Iris pigment epithelial cell (primary cell): ENCODE results near the gene PRSS12.
"Not testable (repeated sequence)": the region's sequence is repeated elsewhere in the genome, so short reads cannot be mapped to it uniquely, and the experiment has no call there.

Source experiments
- DNase-seq: peaks from one replicate; pipeline ENCODE4 v3.0.0-alpha.2; 2011; ENCODE audit warnings: low read depth

Gene PRSS12

GRCh38 chr4:118318931-118319330 is 33.9 kb downstream of the PRSS12 start:
- peak; percentile 23 for DNase-seq

- DNase-seq: no peak
Observed at GRCh38 chr4:118317691-118318090, 35.1 kb downstream of the PRSS12 start.

- no peak for DNase-seq
Observed at GRCh38 chr4:118314221-118314620, 38.6 kb downstream of the PRSS12 start.

- no peak for DNase-seq
Observed at GRCh38 chr4:118313098-118313497, 39.7 kb downstream of the PRSS12 start.

GRCh38 chr4:118308306-118309030 is 44.3 kb downstream of the PRSS12 start:
- DNase-seq: no peak

- no peak for DNase-seq
Observed at GRCh38 chr4:118307643-118308042, 45.2 kb downstream of the PRSS12 start.

GRCh38 chr4:118299619-118300018 is 53.2 kb downstream of the PRSS12 start:
- not testable (repeated sequence) for DNase-seq

GRCh38 chr4:118296729-118297128 is 56.1 kb downstream of the PRSS12 start:
- DNase-seq: no peak

- DNase-seq: peak; percentile 56
Observed at GRCh38 chr4:118290951-118291350, 61.9 kb downstream of the PRSS12 start.

GRCh38 chr4:118289794-118290193 is 63.0 kb downstream of the PRSS12 start:
- DNase-seq: peak; percentile 93

GRCh38 chr4:118287711-118288451 is 64.9 kb downstream of the PRSS12 start:
- peak; percentile 93 for DNase-seq

GRCh38 chr4:118286685-118287084 is 66.1 kb downstream of the PRSS12 start:
- DNase-seq: no peak

- no peak for DNase-seq
Observed at GRCh38 chr4:118285931-118286330, 66.9 kb downstream of the PRSS12 start.

GRCh38 chr4:118284169-118284568 is 68.6 kb downstream of the PRSS12 start:
- DNase-seq: no peak

- peak; percentile 89 for DNase-seq
Observed at GRCh38 chr4:118282692-118283091, 70.1 kb downstream of the PRSS12 start.

GRCh38 chr4:118281611-118282442 is 71.0 kb downstream of the PRSS12 start:
- peak; percentile 71 for DNase-seq

- peak; percentile 85 for DNase-seq
Observed at GRCh38 chr4:118280501-118281218, 72.1 kb downstream of the PRSS12 start.

- peak; percentile 9 for DNase-seq
Observed at GRCh38 chr4:118279920-118280432, 72.8 kb downstream of the PRSS12 start.

- DNase-seq: peak; percentile 12
Observed at GRCh38 chr4:118279328-118279727, 73.5 kb downstream of the PRSS12 start.

GRCh38 chr4:118278473-118279274 is 74.1 kb downstream of the PRSS12 start:
- DNase-seq: peak; percentile 93

- no peak for DNase-seq
Observed at GRCh38 chr4:118277243-118277642, 75.6 kb downstream of the PRSS12 start.
